Activated naive CD4-positive, alpha-beta T cell treated with anti-CD3 and anti-CD28 coated beads, Interleukin-2, amount 50 U/mL, for 16 hours (primary cell): ENCODE data around the gene MACC1.

Experiments used
- DNase-seq: peaks from one replicate; pipeline ENCODE4 v3.0.0-alpha.2; 2020

Gene MACC1

GRCh38 chr7:20217193-20217948 lies at the start of gene MACC1:
Gene MACC1 (minus strand): TSS chr7:20217384. CDS start chr7:20161862, 55,522 bp downstream.
- DNase-seq = no peak

GRCh38 chr7:20264623-20265022 lies 47.4 kb upstream of the MACC1 start:
- DNase-seq = no peak

- no peak for DNase-seq
Observed at GRCh38 chr7:20260223-20260622, 43.0 kb upstream of the MACC1 start.

- no peak for DNase-seq
Observed at GRCh38 chr7:20257212-20257611, 40.0 kb upstream of the MACC1 start.

- no peak for DNase-seq
Observed at GRCh38 chr7:20249920-20250319, 32.7 kb upstream of the MACC1 start.

GRCh38 chr7:20249376-20249775 lies 32.2 kb upstream of the MACC1 start:
- no peak for DNase-seq

- DNase-seq = no peak
Observed at GRCh38 chr7:20246236-20246635, 29.1 kb upstream of the MACC1 start.

- DNase-seq = no peak
Observed at GRCh38 chr7:20244334-20245120, 27.3 kb upstream of the MACC1 start.

- DNase-seq = no peak
Observed at GRCh38 chr7:20241911-20242261, 24.7 kb upstream of the MACC1 start.

GRCh38 chr7:20241194-20241910 lies 24.2 kb upstream of the MACC1 start:
- DNase-seq = no peak

GRCh38 chr7:20240080-20240926 lies 23.1 kb upstream of the MACC1 start:
- no peak for DNase-seq

GRCh38 chr7:20238754-20239324 lies 21.7 kb upstream of the MACC1 start:
- DNase-seq = no peak

- no peak for DNase-seq
Observed at GRCh38 chr7:20238194-20238753, 21.1 kb upstream of the MACC1 start.

- DNase-seq = no peak
Observed at GRCh38 chr7:20237464-20238193, 20.4 kb upstream of the MACC1 start.

- DNase-seq = no peak
Observed at GRCh38 chr7:20236790-20237189, 19.6 kb upstream of the MACC1 start.

- DNase-seq = no peak
Observed at GRCh38 chr7:20236043-20236442, 18.9 kb upstream of the MACC1 start.

GRCh38 chr7:20235288-20235687 lies 18.1 kb upstream of the MACC1 start:
- DNase-seq = no peak

- DNase-seq = no peak
Observed at GRCh38 chr7:20233362-20233761, 16.2 kb upstream of the MACC1 start.

GRCh38 chr7:20232848-20233247 lies 15.7 kb upstream of the MACC1 start:
- no peak for DNase-seq

- DNase-seq = no peak
Observed at GRCh38 chr7:20229646-20230500, 12.7 kb upstream of the MACC1 start.
